Measurements from ENCODE around the gene SEC61A2.
A peak's percentile ranks its signal among the peaks of the same experiment; 100 is the strongest.
"Not testable (repeated sequence)": the region's sequence is repeated elsewhere in the genome, so short reads cannot be mapped to it uniquely, and the experiment has no call there.

The SEC61A2 gene

GRCh38 chr10:12162927-12163326 lies 33.5 kb downstream of the SEC61A2 start:
- DNase-seq, result no peak

DNA sequence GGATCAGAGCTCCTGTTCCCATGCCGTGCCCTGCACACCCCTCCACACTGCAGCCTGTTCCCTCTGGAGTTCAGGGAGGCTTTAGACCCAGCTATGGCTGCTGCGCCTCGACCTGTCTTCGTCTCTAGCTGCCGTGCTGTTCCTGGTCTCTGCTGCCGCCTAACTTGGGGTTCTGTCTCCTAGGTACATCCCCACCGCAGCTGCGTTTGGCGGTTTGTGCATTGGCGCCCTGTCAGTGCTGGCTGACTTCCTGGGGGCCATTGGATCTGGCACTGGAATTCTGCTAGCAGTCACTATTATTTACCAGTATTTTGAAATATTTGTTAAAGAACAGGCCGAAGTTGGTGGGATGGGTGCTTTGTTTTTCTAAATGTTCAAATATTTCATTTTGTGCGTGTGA lies 34.6 kb downstream of the SEC61A2 start:
- DNase-seq, result no peak

DNA sequence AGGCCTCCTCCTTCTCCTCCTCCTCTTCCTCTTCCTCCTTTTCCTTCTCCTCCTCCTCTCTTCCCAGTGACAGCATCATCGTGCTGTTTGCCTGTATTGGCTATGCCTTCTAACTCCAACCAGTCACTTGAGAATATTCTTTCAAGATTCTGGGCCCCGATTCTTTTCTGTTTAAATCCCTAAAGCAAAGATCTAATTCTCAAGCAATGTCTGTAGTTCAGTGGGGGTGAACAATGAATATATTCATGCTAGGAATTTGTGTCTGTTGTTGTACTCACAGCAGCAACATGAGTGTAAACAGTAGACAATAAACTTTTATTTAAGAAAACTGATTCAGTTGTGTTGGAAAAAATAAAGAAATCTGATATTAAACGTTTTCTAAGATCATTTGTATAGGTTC lies 35.6 kb downstream of the SEC61A2 start:
- DNase-seq, result no peak

GRCh38 chr10:12165999-12166775 lies 36.7 kb downstream of the SEC61A2 start:
- DNase-seq, result no peak

DNA sequence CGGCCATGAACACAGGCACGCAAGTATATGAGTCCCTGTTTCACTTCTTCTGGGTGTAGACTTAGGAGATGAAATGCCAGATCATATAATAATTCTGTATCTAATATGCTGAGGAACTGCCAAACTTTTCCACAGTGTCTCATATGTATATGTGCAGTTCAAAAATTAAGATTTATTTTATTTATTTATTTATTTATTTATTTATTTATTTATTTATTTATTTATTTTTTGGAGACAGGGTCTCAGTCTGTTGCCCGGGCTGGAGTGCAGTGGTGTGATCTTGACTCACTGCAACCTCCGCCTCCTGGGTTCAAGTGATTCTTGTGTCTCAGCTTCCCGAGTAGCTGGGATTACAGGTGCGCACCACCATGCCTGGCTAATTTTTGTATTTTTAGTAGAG lies 42.0 kb downstream of the SEC61A2 start:
- not testable (repeated sequence) for DNase-seq

- DNase-seq, result no peak
These were observed 48.2 kb downstream of the SEC61A2 start for GRCh38 chr10:12177642-12178041.

- no peak for DNase-seq
These were observed 50.2 kb downstream of the SEC61A2 start for GRCh38 chr10:12179606-12180170.

DNA sequence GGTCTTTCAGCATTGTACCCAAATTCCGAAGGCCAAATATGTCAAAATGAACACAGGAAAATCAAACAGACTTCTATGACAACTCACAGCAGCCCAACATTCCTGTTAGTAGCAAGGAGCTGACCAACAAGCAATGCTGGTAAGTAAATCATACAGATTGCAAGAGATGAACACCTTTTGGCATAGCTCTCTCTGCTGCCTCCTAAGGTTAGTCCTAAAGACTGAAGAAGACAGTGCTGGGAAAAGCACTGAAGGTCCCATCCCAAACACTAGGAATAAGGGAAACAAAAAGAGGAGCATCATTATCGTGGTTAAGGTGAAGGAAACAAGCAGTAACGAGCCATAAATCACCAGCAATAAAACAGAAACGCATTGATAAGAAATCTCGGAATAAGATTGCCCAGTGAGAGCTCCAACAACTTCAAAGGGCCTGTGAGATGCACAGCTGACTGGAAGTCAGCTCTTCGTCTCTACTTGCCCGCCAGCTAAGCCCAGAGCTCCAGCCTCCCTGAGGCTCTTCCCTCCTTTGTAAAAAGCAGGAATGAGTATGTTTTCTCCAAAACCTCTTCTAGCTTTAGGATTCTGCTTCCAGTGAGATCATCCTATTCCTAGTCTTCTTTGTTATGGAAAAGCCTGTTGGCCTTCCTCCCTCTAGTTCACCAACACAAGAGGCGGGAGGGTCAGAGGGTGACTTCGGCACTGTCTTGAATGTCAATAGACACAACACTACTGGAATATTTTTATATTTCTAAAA lies 50.9 kb downstream of the SEC61A2 start:
- DNase-seq, result no peak

DNA sequence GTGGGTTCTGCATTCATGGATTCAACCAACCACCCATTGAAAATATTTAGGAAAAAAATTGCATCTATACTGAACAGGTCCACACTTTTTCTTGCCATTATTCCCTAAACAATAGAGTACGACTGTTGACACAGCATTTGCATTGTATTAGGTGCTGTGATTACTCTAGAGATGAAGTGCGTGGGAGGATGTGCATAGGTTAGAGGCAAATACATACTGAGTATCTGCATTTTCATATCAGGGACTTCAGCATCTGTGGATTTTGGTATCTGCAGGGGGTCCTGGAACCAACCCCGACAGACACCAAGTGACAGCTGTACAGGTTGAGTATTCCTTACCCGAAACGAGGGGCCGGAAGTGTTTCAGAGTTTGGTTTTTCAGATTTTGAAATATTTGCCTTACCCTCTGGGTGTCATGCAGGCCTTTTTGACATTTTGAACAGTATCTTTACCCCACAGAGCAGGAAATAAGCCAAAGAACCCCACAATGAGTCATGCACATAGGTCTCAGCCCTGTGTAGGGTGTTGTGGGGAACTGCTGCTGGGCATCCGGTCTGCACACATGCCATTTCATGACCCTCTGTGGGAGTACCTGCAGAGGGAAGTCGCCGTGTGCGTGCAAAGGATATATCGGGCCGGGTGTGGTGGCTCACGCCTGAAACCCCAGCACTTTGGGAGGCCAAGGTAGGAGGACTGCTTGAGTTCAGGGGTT lies 51.7 kb downstream of the SEC61A2 start:
- peak; percentile 80 for DNase-seq

- DNase-seq, result no peak
These were observed 54.7 kb downstream of the SEC61A2 start for GRCh38 chr10:12184165-12184564.

GRCh38 chr10:12186323-12186722 lies 56.8 kb downstream of the SEC61A2 start:
- no peak for DNase-seq

DNA sequence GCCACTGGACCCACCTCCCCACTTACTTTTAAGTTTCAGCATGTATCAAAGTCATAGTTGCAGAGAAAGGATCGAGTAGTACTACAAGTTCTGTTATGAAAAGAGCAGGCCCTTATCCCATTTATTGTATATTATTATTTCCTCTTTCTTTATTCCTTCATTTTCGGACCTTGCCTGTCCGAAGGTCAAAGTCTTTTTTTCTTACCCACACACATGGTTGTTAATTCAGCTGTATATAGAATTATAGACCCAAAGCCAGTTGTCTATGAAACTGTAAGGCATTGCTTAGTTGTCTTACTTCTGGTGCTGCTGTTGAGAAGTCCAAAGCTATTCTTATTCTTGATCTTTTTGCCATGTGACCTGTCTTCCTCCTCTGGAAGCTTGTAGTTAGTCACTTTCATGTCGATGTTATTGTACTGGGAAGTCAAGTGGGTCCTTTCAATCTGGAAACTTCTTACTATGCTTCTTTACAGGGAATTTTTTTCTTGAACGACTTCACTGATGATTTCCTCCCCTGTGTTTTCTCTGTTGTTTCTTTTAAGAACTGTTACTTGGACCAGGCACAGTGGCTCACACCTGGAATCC lies 57.9 kb downstream of the SEC61A2 start:
- no peak for DNase-seq

DNA sequence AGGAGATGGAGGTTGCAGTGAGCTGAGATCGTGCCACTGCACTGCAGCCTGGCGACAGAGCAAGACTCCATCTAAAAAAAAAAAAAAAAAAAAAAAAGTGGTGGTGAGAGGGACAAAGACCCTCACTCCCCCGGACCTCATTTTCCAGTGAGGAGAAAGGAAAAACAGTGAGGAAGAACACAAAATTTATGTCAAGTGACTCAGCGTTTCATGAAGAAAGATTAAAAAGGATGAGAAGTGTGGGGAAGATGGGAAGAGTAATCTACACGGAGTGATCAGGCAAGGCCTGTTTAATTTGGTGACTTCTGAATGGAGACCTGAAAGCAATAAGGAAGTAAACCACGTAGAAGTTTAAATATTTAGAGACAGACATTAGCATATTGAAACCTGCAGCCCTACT lies 59.2 kb downstream of the SEC61A2 start:
- no peak for DNase-seq

- no peak for DNase-seq
These were observed 59.9 kb downstream of the SEC61A2 start for GRCh38 chr10:12189426-12189825.

- DNase-seq, result no peak
These were observed 62.2 kb downstream of the SEC61A2 start for GRCh38 chr10:12191715-12192114.

GRCh38 chr10:12193193-12193592 lies 63.7 kb downstream of the SEC61A2 start:
- no peak for DNase-seq

DNA sequence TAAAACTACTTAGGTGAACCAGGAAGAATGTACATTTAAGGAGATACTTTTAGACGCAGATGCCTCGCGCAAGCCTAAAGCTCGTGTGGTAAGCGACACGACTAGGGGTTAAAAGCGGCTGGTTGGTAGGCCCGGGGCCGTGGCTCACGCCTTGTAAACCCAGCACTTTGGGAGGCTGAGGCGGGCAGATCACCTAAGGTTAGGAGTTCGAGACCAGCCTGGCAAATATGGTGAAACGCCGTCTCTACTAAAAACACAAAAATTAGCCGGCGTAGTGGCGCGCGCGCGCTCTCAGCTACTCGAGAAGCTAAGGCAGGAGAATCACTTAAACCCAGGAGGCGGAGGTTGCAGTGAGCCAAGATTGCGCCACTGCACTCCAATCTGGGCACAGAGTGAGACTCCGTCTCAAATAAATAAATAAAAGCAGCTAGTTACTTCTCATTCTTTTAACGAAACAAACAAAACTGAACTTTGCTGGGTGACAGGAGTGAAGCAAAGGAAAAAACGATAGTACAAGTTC lies 65.3 kb downstream of the SEC61A2 start:
- peak; percentile 69 for DNase-seq

DNA sequence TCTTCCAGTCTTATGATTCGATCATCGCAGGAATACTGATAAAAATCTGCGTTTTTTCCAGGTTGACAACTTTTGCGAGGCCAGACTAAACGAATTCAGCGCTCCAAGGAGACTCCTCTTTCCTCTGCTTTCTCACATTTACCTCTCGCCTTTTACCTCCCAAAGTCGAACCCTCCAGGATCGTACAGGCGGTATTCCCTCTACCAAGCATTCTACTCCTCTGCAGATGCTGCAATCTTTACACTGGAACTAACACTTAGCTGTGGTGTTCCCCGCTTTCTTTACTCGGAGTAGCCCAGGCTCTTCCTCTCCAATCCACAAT lies 65.8 kb downstream of the SEC61A2 start:
- no peak for DNase-seq

DNA sequence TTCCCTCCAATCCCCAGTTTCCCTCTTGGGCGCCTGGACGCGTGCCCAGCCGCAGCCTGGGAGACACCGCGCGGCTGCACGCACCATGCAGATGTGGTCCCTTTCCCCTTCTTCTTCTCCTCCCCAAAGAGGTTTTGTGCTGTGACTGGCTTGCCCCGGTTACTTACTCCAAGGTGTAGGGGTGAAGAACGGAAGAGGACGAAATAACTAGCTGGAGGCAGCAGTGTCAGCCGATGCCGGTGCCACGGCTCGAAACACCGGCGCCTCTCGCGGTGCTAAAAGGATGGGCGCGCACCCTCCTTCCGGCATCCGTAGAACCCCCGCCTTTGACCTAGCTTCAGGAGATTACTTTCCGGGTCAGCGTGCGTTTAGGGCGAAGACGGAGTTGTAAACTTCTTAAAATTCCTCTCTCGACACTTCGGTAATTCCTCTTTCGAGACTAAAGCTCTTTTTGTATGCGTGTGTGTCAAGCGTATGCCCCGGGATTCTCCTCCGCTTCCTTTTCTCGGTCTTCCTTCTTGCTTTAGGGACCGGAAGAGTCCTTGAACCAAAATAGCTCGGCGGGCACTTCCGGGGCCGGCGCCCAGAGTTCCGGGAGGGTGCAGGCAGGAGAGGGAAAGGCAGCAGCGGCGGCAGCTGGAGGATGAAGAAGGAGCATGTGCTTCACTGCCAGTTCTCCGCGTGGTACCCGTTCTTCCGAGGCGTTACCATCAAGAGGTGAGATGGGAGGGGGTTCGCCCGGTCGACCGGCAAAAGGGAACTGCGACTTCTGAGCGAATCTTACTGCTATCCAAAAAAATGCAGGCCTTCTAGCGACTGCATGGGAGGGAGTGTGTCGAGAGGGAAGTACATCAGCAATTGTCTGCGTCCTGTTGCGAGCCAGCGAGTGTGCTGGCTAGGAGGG lies 66.4 kb downstream of the SEC61A2 start, which contains the start of the genes CDC123 and NUDT5:
TSS of gene CDC123 (plus strand) at position 586 of the 904 bp plus-strand sequence. CDS start at position 644, 58 bp downstream.
TSS of gene NUDT5 (minus strand) at position 289 of the 904 bp plus-strand sequence. CDS start 9,600 bp downstream, outside the sequence.
- DNase-seq, result peak; percentile 92

GRCh38 chr10:12196531-12197211 lies 67.2 kb downstream of the SEC61A2 start:
- DNase-seq, result no peak

GRCh38 chr10:12198156-12198555 lies 68.7 kb downstream of the SEC61A2 start:
- no peak for DNase-seq
